Hematopoietic multipotent progenitor cell treated with erythropoietin and hydrocortisone succinate and interleukin-3 and kit ligand, for 17 days (in vitro differentiated cells): ENCODE data around the gene DRC7.
"Not testable (repeated sequence)": the region's sequence is repeated elsewhere in the genome, so short reads cannot be mapped to it uniquely, and the experiment has no call there.

Experiments
- DNase-seq: peaks from one replicate; pipeline ENCODE4 v3.0.0-alpha.2; 2015; ENCODE audit warnings: low spot score

Gene DRC7

GRCh38 chr16:57660715-57661463, 33.7 kb upstream of the DRC7 start:
- DNase-seq, result no peak

GRCh38 chr16:57661510-57661909, 33.1 kb upstream of the DRC7 start:
- no peak for DNase-seq

GRCh38 chr16:57661936-57662906, 32.4 kb upstream of the DRC7 start:
- DNase-seq, result no peak

GRCh38 chr16:57663436-57663835, 31.2 kb upstream of the DRC7 start:
- DNase-seq, result no peak

GRCh38 chr16:57663917-57664661, 30.5 kb upstream of the DRC7 start:
- no peak for DNase-seq

- no peak for DNase-seq
These were observed 30.0 kb upstream of the DRC7 start for GRCh38 chr16:57664662-57665025.

- DNase-seq, result no peak
These were observed 29.1 kb upstream of the DRC7 start for GRCh38 chr16:57665541-57665940.

- DNase-seq, result no peak
These were observed 28.1 kb upstream of the DRC7 start for GRCh38 chr16:57666353-57667047.

GRCh38 chr16:57667048-57667525, 27.5 kb upstream of the DRC7 start:
- no peak for DNase-seq

- DNase-seq, result no peak
These were observed 26.9 kb upstream of the DRC7 start for GRCh38 chr16:57667526-57668262.

- no peak for DNase-seq
These were observed 26.4 kb upstream of the DRC7 start, which contains the start of gene ADGRG3 for GRCh38 chr16:57668263-57668571. ADGRG3 (plus strand) TSS chr16:57668306; CDS start chr16:57668348, 42 bp downstream.

- DNase-seq, result no peak
These were observed 25.8 kb upstream of the DRC7 start for GRCh38 chr16:57668630-57669475.

- no peak for DNase-seq
These were observed 25.0 kb upstream of the DRC7 start for GRCh38 chr16:57669476-57670162.

GRCh38 chr16:57670196-57670595, 24.4 kb upstream of the DRC7 start:
- no peak for DNase-seq

GRCh38 chr16:57671451-57671850, 23.2 kb upstream of the DRC7 start:
- not testable (repeated sequence) for DNase-seq

- no peak for DNase-seq
These were observed 22.2 kb upstream of the DRC7 start for GRCh38 chr16:57672416-57672815.

GRCh38 chr16:57672824-57673223, 21.8 kb upstream of the DRC7 start:
- no peak for DNase-seq

- no peak for DNase-seq
These were observed 18.7 kb upstream of the DRC7 start for GRCh38 chr16:57675741-57676551.
